ENCODE data around the gene MGAT4A.

Gene MGAT4A

GRCh38 chr2:98698896-98699295 lies 32.0 kb downstream of the MGAT4A start:
- TF ChIP-seq CTCF (IDR thresholded peaks at IDR 0.05; ENCODE audit: low read depth, low read length, missing control alignments): no peak
- no peak overlapping the region for H3K4me3 ChIP-seq (ENCODE audit: low read depth, low read length)
- DNase-seq: no peak
- H3K27ac ChIP-seq: no peak overlapping the region
- H3K36me3 ChIP-seq (replicated peaks): no peaks in the 10 kb centered on the region
- in situ Hi-C loops (cut with HindIII; ENCODE audit: low pct_ligation_motif_present, low sequenced_read_pairs): no loop called here
- no peaks in the 10 kb centered on the region for H3K27me3 ChIP-seq (replicated peaks)

GRCh38 chr2:98697651-98698337 lies 33.1 kb downstream of the MGAT4A start:
- no peak for DNase-seq
- Histone ChIP-seq H3K4me3 (ENCODE audit: low read depth, low read length) (no peak overlapping the region), H3K27ac (no peak overlapping the region), H3K27me3 (replicated peaks) (no peaks in the 10 kb centered on the region), H3K36me3 (replicated peaks) (no peaks in the 10 kb centered on the region)
- no peak for TF ChIP-seq CTCF (IDR thresholded peaks at IDR 0.05; ENCODE audit: low read depth, low read length, missing control alignments)
- in situ Hi-C loops (cut with HindIII; ENCODE audit: low pct_ligation_motif_present, low sequenced_read_pairs): no loop called here

- Histone ChIP-seq H3K27ac (no peak overlapping the region), H3K36me3 (replicated peaks) (no peaks in the 10 kb centered on the region), H3K4me3 (ENCODE audit: low read depth, low read length) (no peak overlapping the region), H3K27me3 (replicated peaks) (no peaks in the 10 kb centered on the region)
- in situ Hi-C loops (cut with HindIII; ENCODE audit: low pct_ligation_motif_present, low sequenced_read_pairs): no loop called here
- DNase-seq: no peak
- no peak for TF ChIP-seq CTCF (IDR thresholded peaks at IDR 0.05; ENCODE audit: low read depth, low read length, missing control alignments)
Observed at GRCh38 chr2:98696200-98696599, 34.7 kb downstream of the MGAT4A start.

- in situ Hi-C loops (cut with HindIII; ENCODE audit: low pct_ligation_motif_present, low sequenced_read_pairs): no loop called here
- Histone ChIP-seq H3K36me3 (replicated peaks) (no peaks in the 10 kb centered on the region), H3K4me3 (ENCODE audit: low read depth, low read length) (no peak overlapping the region), H3K27ac (no peak overlapping the region), H3K27me3 (replicated peaks) (no peaks in the 10 kb centered on the region)
- DNase-seq: no peak
- TF ChIP-seq CTCF (IDR thresholded peaks at IDR 0.05; ENCODE audit: low read depth, low read length, missing control alignments): no peak
Observed at GRCh38 chr2:98695255-98695654, 35.7 kb downstream of the MGAT4A start.

GRCh38 chr2:98693477-98693876 lies 37.5 kb downstream of the MGAT4A start:
- in situ Hi-C loops (cut with HindIII; ENCODE audit: low pct_ligation_motif_present, low sequenced_read_pairs): no loop called here
- Histone ChIP-seq H3K4me3 (ENCODE audit: low read depth, low read length) (no peak overlapping the region), H3K27me3 (replicated peaks) (no peaks in the 10 kb centered on the region), H3K27ac (no peak overlapping the region), H3K36me3 (replicated peaks) (no peaks in the 10 kb centered on the region)
- no peak for DNase-seq
- TF ChIP-seq CTCF (IDR thresholded peaks at IDR 0.05; ENCODE audit: low read depth, low read length, missing control alignments): no peak
